Stimulated activated CD8-positive, alpha-beta memory T cell treated with anti-CD3 and anti-CD28 coated beads, Interleukin-12 subunit alpha, Interleukin-12 subunit beta, amount 100 ng/mL, for 1 hour (primary cell): Measurements from ENCODE around the gene TAF4.
A peak's percentile ranks its signal among the peaks of the same experiment; 100 is the strongest.

Source experiments
- DNase-seq: peaks from one replicate; pipeline ENCODE4 v3.0.0-alpha.2; 2020; ENCODE audit warnings: low read depth

Gene TAF4

GRCh38 chr20:62019881-62020492 lies 45.7 kb downstream of the TAF4 start:
- no peak for DNase-seq

- DNase-seq: no peak
Observed at GRCh38 chr20:62019144-62019805, 46.4 kb downstream of the TAF4 start.

DNA sequence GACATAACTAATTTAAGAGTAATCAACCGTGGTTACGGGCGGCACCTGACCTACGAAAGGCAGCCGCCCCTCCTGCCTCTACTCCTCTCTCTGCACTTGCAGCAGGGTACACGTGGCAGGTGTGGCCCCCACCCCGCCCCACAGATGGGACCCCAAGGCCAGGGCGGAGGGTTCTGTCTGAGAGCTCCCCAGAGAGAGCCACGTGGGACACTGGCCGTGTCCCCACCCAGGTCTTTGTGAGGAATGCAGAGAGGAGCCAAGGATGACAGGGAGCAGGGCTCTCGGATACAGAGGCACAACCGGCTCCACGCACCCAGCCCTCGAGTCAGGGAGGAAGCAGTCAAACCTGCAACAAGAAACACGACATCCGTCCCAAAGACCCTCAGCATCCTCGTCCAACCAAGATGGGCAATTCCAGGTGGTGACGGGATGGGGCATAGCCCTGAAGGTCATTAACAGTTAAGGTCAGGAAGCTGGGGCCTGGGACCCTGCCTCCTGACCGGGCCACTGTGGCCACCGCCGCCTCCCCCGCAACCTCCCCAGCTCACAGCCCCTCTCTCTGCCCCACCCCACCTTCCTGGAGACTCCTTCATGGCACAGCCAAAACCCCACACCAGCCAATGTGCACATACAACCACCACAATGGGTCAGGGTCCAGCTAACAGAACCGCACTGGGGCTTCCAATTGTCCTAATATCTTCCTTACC lies 47.1 kb downstream of the TAF4 start:
- no peak for DNase-seq

DNA sequence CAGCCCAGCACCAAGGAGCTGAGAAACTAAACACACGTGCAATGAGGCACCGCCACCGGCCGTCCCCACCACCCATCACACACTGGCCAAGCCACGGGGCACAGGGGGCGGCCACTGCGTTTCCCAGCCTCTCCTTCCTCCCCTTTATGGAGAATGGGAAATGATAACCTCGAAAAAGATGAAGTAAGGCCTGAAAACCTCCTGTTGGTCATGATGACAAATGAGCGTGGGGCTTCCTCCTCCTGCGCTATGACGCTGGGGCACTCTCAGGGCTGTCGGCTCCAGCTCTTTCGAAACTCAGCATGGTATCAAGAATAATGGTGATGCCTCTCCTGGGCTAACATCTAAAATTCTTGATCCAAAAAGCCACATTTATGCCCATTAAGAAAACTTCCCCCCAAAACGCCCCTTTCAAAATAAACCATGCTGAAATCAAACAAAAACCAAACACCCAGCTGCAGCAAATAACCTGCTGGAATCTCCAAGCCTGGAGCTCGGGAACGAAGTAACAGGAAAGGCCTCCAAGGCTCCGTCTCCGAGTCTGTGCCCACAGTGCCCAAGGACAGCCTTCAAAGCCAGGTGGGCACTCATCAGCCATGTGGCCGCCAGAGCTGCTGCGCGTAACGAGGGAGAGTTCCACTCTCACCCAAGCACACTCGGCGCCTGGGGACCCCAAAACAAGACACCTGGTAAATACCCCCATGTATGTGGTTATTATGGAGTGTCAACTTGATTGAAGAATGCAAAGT lies 50.0 kb downstream of the TAF4 start:
- no peak for DNase-seq

- no peak for DNase-seq
Observed at GRCh38 chr20:62014889-62015537, 50.7 kb downstream of the TAF4 start.

DNA sequence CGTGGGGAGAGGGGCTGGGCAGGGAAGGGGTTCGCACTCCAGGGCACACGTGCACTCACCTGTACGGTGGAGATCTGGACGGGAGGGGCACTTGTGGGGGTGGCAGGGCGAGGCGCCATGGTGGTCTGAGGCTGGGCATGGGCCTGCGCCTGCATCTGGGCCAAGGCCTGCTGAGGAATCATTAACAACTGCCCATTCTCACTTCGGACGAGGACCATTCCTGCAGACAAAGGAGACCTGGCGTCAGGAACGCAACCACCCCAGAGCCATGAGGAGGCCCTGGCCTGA lies 51.2 kb downstream of the TAF4 start:
- DNase-seq: no peak

DNA sequence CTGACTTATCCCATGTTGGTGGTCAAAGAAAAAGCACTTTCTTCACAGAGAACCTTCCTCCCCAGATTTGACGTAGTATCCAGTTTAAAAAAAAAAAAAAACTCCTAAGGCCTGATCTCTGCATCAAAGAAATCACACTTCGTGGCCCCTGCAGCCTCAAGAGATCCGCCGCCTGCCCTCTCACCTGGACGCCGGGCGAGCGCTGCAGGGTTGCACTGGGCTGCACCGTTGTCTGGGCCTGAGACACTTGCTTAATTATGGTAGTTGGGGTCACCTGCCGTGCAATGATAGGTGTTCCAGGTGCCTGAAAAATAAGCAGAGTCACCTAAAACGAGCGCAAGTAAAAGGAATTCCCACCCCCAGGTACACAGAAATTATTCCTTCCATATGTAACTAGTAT lies 53.0 kb downstream of the TAF4 start:
- no peak for DNase-seq

GRCh38 chr20:62011938-62012534 lies 53.6 kb downstream of the TAF4 start:
- no peak for DNase-seq

DNA sequence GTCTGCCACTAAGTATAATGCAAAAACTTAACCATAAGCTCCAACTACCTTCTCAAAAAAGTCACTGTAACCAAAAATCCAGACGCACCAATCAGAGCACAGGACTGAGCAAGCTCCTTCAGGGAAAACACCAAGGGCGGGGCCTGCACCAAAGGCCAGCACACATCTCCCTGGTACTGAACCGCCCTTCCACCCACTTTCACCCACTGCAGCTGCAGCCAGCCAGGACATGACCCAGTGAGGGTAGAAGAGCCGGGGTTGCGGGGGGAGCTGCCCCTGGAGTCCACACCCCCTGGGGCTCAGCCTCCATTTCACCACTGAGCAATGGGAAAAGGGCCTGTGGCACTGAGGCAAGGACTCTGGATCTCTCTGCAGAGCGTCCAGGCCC lies 54.3 kb downstream of the TAF4 start:
- no peak for DNase-seq

DNA sequence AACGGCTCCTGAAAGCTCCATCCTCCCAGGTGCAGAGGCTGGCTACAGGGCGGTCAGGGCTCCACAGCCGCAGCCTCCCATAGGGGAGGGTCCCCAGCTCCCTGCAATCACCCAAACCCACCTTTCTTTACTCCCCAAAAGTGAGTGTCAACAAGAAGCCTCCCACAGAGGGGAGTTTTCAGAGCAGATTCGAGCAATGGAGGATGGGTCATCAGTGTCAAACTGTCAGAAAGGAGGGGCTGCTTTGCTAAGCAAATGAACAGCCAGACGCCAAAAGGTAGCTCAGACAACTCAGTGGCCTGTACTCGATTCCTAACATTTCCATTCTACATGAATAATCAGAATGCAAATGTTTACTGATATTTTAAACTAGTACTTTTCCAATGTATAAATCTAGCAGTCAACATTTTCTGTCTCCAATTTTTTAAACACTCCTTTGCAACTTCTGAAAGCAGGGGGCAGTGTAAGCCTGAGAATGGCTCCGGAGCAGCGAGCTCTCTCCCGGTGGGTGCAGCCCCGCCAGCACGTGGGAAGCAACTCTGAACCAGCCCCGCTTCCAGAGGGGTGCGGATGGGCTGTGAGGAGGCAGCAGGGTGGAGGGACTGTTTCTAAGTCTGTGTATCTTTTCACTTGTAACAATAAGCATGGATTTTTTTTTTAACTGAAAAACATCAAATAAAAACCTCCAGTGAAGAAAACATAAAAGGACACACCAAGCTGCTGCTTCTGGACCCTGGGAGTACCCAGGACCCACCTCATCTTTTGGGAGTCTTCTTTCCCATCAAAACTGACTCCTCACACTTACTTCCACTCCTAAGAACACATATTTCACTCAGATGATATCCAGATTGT lies 54.9 kb downstream of the TAF4 start:
- DNase-seq: peak; percentile 45

DNA sequence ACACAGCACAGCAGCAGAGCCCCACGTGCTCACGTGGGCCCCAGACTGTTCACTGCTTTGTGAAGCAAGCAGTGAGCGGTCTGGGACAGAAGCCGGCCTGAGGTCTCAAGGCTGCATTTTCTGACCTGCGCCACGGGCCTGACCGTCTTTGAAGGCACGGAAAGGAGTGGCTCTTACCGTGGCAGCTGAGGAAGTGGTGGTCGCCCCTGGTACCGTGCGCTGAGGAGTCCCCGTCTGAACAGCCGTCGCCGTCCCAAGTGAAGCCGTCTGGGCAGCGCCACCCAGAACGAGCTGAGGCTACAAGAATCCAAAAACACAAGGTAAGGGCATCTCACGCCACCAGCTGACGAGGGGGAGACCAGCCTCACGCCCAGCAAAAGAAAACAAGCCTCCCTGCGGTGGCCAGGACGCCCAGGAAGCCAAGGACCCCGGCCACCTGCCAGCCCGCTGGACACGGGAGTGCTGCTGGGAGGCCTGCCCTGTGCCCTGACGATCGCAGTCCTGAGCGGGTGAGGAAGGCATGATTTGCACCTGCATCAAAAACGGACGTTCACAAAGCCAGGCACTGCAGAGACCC lies 55.7 kb downstream of the TAF4 start:
- no peak for DNase-seq

GRCh38 chr20:62009322-62009721 lies 56.4 kb downstream of the TAF4 start:
- no peak for DNase-seq

GRCh38 chr20:62008643-62009183 lies 57.0 kb downstream of the TAF4 start:
- no peak for DNase-seq

DNA sequence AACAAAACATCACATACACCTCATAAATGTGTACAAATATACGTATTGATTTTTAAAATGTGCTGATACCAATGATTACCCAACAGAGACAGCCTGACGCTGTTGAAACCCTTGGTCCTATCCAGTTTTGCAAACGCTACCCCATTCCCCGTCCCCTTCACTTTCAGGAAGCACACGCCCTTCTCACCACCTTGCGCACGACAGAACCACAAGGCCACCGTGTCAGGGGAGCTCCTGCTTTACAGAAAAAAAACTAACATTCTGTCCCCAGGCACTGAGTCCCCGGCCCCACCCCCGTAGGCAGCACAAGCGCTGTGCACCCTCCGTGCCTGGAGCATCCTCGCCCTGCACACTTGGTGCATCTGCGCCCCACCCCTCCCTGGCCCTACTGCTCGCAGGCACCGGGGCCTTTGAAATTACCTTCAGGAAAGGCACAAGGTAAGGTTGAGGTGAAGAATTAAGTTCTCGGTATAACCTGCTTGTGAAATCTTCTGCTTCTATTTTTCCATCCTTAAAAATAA lies 58.5 kb downstream of the TAF4 start:
- no peak for DNase-seq

DNA sequence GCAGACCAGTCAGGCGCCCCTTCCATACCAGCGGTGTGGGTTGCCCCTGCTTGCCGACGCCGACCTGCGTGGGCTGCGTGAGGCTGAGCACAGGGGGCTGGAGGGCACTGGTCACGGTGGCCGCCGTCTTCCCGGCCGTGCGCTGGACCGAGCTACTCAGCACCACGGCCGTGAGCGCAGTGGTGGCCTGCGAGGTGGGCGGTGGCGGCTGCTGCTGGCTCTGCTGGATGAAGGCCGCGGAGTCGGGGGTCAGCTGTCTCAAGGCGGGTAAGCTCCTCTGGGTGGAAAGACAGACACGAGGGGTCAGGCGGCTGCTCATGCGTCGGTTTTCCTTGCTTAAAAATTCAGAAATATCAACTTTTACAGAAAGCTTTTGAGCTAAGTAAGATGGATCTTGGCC lies 59.2 kb downstream of the TAF4 start:
- DNase-seq: no peak

GRCh38 chr20:62004614-62005013 lies 61.1 kb downstream of the TAF4 start:
- no peak for DNase-seq

GRCh38 chr20:62003567-62004405 lies 61.9 kb downstream of the TAF4 start:
- DNase-seq: no peak

GRCh38 chr20:62002882-62003480 lies 62.7 kb downstream of the TAF4 start:
- DNase-seq: no peak

GRCh38 chr20:62001178-62001715 lies 64.4 kb downstream of the TAF4 start:
- no peak for DNase-seq
